Inflammatory macrophage treated with lipopolysaccharide for 4 hours (primary cell): ENCODE data around the gene LZTFL1.

ENCODE experiments used
- DNase-seq: peaks from one replicate; pipeline ENCODE4 v3.0.0-alpha.2; 2020

Gene LZTFL1

DNA sequence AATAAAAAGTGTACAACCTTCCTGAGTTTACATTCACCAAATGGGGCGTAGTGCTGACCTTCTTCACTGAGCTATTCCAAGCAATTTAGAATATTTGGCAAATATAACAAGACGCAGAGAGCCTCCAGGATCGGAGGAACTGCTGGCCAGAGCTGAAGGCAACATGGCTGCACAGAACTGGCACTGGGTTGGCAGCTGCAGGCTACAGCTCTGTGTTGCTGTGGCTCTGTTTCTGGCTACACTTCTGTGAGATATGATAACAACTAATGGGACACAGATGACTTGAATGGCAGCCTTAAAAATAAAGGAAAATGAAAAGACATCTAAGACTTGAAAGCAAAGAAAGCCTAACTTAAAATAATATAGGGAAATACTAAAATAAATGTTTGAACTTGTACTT lies 34.8 kb downstream of the LZTFL1 start:
- no peak for DNase-seq

- no peak for DNase-seq
Observed at GRCh38 chr3:45806072-45806471, 35.8 kb downstream of the LZTFL1 start.

DNA sequence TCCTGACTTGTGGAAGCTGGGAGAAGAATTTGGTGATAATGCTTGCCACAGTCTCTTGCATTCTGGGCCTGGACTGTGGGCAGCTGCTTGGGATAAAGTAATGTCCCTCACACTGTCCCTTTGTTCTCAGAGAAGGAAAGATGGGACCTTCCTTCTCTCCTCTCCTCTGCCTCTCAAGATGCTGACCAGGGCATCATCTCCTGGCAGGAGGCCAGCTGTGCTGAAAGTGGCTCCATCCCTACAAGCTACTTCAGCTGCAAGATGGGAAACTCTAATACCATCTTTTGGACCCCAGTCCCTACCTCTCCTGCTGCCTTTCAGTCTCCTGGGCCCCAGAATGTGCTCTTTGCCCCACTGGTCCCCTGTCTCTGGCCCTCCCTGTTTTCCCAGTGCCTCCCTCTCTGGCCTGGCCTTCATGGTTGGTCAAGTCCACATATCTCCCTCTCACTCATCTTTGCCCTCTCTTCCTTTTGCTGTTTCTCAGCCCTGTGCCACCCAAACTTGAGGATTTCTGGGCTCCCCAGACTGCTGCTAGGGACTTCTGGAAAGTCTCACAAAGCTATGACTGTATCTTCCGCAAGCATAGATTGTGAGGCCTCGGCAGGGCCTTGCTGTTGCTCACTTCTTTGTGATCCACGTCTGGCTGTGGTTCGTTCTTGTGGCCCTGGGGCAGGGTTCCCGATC lies 38.5 kb downstream of the LZTFL1 start:
- no peak for DNase-seq

DNA sequence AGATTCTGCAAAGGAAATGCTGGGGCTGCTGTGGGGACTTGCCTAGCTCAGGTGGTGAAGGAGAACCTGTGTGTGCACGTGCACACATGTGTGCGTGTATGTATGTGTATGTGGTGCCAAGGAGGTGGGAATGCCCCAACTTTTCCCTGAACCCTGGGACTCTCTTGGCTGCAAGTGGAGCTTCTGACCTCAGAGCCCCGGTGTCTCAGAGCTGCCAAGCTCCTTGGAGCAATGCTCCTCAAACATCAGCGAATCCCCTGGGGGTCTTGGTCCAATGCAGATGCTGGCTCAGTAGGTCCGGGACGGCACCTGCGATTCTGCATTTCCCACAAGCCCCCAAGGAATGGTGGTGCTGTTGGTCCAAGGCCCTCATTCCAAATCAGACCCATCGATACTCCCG lies 39.8 kb downstream of the LZTFL1 start:
- DNase-seq = no peak

DNA sequence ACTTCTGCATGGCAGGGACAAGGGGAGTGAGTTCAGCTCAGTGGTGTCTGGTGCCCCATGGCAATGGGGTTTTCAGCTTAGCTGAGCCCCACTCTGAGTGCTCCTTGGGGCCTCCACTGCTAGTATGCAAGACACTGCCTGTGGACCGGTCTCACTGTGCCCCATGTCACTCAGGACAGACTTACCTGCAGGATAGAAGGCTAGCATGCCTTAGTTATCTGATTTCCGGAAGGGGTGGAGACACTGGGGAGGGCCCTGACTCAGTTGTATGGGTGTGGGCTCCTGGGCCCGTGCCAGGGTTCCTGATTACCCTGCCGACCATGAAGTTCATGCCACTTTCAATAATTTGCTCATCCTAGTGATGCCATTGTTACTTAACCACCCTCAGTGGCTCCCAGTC lies 41.3 kb downstream of the LZTFL1 start:
- no peak for DNase-seq

DNA sequence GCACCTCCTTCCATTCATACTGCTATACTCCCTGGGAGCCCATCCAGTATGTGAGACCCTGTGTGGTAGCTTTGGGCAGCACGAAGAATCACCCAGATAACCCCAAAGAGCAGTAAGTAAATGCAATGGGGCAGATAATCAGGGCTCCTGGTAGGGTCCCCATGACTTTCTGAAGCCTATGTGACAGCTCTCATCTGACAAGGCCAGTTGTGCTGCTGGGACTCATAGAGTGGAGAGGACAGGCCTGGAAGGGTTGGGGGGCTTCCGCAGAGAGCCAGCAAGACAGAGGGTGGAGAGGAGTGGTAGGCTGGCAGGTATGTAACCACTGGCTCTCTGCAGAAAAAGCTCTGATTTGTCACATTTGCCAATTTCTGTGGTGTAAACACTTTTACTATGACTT lies 42.3 kb downstream of the LZTFL1 start:
- DNase-seq = no peak

DNA sequence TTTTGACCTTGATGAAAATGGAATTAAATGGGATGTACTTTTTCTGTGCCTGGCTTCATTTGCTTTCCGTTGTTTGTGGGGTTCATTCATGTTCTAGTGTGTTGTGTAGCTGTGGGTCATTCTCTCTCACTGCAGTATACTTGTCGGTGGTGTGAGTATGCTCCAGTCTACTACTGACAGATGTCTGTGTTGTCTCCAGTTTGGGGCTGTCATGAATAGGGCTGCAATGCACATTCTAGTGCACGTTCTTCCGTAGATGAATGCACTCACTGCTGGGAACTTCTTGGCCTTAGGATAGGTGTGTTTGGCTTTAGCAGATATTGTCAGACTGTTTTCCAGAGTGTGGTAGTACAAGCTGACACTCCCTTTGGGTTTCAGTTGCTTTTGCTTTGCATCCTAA lies 43.9 kb downstream of the LZTFL1 start:
- no peak for DNase-seq

GRCh38 chr3:45796902-45797637 lies 44.8 kb downstream of the LZTFL1 start:
- no peak for DNase-seq

DNA sequence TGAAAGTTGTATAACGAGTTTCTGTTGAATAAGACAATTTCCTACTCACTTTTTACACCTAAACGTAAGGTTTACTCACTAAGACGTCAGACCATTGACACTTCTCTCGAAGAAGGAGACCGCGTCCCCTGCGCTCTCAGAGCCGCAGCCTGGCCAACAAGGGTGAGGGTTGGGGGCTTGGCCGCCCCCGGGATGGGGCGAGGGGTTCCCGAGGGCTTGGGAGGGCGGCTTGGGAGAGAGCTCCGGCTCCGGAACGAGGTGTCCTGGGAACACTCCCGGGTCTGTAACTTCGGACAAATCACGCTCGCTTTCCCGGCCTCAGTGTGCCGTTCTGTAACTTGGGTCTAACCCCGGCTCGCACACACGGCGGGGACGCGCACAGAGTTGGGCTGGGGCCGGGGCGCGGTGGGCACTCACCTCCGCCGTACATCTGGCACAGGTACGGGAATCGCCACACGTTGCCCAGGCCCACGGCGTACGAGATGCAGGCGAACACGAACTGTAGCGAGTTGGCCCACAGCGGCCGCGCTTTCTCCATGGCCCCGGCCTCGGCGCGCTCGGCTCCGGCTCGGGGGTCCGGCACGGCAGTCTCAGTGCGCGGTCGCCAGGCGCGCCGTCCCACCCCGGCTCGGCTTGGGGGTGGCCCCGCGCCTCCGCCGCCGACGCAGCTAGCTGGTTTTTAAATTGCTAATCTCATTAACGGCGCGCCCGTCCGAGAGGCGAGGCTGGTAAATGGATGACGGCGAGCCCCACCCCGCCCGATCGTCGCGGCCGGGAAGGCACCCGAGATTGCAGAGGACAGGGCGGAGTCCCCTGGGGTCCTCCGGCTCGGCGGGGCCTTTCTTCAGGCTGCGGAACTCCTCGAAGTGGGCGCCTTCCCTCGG lies 45.8 kb downstream of the LZTFL1 start, which contains the start of gene SLC6A20:
SLC6A20 (minus strand) TSS at position 655 of the 884 bp plus-strand sequence; CDS start at position 538, 117 bp downstream.
- peak; percentile 4 for DNase-seq

GRCh38 chr3:45795509-45795881 lies 46.4 kb downstream of the LZTFL1 start:
- no peak for DNase-seq

- no peak for DNase-seq
Observed at GRCh38 chr3:45794660-45795059, 47.3 kb downstream of the LZTFL1 start.

GRCh38 chr3:45794177-45794560 lies 47.8 kb downstream of the LZTFL1 start:
- no peak for DNase-seq

DNA sequence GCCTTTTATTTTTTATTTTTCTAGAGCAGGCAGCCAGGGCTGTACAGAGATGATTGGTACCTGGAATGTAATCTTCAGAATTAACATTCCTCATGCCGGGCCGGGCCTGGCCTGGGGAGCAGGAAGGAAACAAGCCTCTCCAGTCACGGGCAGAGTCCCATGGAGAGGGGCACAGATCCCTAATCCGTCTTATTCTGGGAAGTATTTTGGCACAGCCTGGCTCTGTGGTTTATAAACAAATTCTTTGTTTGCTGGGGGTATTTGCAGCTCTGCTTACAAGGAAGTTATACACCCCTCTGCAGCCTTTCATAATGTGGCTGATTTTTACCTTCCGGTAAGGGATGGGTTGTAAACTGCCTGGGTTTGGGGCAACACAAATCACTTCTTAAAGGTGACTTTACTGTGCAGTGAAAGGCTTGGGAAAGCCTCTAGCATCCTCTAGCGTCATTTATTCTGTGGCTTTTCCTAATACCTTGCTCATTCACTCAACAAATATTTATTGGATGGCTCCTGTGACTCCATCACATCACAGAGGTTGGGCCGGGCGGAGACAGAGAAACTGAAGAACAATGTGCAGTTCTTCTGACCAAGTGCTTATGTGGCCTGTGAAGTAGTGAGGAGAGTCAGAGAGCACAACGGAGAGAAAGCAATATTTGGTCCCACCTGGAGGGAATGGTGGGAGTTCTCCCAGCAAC lies 48.3 kb downstream of the LZTFL1 start:
- no peak for DNase-seq

DNA sequence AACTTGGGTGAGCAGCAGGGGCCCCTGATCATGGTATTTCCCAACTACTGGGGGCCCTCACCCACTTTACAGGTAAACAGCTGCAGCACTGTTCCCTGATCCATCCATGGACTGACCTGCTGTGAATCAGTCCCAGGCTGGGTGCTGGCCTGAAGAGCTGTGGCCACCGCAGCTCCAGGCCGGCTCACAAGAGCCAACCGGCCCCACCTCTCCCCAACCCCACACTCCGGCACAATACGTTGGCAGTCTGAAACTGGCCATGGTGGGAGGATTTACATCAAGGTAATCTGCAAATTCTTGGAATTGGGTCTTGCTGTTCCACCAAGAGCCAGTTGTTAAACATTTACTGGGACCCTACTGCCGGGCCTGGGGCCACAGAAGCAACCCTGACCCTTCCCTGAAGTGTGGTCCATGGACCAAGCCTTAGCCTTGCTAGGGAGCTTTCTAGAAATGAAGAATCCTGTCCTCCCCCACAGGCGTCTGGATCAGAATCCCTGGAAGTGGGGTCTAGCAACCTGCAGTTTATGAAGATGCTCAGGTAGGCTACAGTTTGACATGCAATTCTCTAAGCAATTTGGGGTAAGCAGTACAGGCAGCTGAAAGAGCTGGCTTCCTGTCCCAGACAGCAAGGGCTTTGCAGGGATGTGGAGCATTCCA lies 49.3 kb downstream of the LZTFL1 start:
- DNase-seq = no peak

DNA sequence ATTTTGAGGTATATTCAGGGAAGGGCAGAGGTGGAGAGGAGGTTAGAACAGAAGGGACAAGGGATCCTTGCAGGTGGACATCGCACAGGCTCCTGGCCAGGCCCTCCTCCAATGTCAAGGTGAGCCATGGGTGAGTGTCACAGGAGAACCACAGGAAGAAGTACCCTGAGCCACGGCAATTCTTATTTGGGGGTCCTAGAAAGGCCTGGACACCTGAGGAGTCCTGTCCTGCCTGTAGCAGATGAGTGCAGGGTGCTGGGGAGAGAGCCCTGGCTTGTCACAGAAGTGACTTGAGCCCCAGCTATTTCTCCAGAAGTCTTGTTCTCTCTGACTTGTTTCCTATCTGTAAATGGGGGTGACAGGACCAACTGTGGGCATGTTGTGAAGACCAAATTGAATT lies 49.9 kb downstream of the LZTFL1 start:
- no peak for DNase-seq

DNA sequence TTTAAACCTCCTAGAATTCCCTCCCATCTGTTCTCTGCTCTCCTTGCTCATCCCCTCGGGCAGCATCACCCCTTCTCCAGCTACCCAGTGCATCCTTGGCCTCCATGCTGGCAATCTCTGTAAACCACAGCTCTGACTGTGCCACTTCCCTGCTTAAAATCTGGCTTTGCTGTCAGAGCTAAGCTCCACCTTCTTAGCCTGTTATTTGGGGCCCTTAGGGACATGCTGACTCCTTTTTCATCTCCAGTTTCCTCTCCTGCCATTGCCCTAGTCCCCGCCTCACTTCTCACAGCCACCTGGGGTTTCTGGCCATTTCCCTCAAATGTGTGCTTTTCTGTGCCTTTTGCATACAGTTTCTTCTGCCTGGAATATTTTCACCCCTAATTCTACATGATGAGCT lies 51.3 kb downstream of the LZTFL1 start:
- DNase-seq = no peak

GRCh38 chr3:45789235-45789812 lies 52.6 kb downstream of the LZTFL1 start:
- no peak for DNase-seq

DNA sequence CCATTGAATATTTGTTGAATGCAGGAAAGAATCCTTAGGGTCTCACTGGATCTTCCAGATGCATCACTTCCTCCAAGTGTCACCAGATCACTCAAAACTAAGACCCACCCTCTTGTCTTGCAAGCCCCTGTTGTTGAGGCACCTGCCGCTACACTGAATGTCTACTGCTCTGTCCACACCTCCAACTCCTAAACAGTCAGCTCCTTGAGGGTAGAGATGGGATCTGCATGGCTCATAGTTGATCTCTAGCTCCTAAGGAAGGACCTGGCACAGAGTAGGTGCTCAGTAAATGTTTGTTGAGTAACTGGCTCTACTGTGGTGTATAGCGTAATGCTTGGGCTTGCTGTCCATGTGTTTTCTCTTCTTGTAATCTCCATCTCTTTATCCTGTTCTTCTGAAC lies 54.4 kb downstream of the LZTFL1 start:
- no peak for DNase-seq

- no peak for DNase-seq
Observed at GRCh38 chr3:45786801-45787495, 55.0 kb downstream of the LZTFL1 start.

GRCh38 chr3:45785605-45786150 lies 56.2 kb downstream of the LZTFL1 start:
- DNase-seq = no peak

DNA sequence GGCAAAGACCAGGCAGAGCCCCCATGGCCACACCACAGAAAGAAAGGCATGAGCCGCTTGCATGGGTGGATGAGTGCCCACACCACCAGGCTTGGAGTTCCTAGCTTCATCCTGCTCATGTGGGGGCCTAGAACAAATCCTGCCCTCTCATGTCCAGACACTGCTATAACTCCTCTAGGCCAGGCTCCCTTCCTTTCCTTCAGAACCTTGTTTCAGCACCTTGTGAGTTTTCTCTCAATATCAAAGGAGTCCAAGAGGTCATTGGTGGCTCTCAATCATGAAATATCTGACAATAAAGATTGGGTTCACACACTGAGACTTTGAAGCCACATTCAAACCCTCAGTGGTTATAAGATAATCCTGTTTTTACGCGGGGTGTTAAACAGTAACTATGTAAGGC lies 58.3 kb downstream of the LZTFL1 start:
- no peak for DNase-seq
